ENCODE measurements around the gene SLC2A5. TPM values are rescaled to one million over a fixed set of nuclear protein-coding genes. Genes with fewer than 3 reads are reported as not detected.
A peak's percentile ranks its signal among the peaks of the same experiment; 100 is the strongest.

Gene SLC2A5
- total and polyA plus RNA-seq, 7 donors: 1.4 to 9.1 (median 4.9) TPM

DNA sequence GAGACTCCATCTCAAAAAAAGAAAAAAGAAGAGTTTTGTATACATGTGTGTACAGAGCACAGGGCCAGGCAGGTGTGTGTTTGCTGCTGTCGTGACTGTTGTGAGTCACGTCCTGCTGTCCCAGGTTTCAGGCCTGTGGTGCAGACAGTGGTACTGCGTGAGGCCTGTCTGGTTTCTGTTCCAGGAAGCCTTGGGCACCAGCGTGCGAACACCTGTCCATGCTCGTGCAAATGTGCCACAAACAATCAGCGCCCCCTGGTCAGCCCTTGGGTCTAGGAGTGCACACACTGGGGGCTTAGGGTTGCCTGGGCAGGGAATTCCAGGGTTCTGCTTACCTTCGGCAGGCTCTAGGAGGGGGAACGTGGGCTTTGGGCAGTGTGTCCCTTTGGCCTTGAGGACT, 42.5 kb upstream of the SLC2A5 start:
- H3K27me3 ChIP-seq: no peaks in the 10 kb centered on the region
- H3K4me3 ChIP-seq: no peak overlapping the region
- WGBS, 2 donors: 89 to 91% methylated on average over 9 of the region's 9 CpGs
- peaks cover 0 to 7% (median 3%) of the 10 kb centered on the region in 4 donors for H3K4me1 ChIP-seq
- H3K36me3 ChIP-seq: peaks cover 0 to 4% (median 0%) of the 10 kb centered on the region in 4 donors
- H3K9me3 ChIP-seq: no peaks in the 10 kb centered on the region
- TF ChIP-seq, protein P1, sequence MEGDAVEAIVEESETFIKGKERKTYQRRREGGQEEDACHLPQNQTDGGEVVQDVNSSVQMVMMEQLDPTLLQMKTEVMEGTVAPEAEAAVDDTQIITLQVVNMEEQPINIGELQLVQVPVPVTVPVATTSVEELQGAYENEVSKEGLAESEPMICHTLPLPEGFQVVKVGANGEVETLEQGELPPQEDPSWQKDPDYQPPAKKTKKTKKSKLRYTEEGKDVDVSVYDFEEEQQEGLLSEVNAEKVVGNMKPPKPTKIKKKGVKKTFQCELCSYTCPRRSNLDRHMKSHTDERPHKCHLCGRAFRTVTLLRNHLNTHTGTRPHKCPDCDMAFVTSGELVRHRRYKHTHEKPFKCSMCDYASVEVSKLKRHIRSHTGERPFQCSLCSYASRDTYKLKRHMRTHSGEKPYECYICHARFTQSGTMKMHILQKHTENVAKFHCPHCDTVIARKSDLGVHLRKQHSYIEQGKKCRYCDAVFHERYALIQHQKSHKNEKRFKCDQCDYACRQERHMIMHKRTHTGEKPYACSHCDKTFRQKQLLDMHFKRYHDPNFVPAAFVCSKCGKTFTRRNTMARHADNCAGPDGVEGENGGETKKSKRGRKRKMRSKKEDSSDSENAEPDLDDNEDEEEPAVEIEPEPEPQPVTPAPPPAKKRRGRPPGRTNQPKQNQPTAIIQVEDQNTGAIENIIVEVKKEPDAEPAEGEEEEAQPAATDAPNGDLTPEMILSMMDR (IDR thresholded peaks at IDR 0.05): no peak
- H3K27ac ChIP-seq: no peak overlapping the region
- intact Hi-C loops (cut with DNase I): loop anchor here (2.0 to 5.0 kb wide), 2 partner anchors 70 to 85 kb away; no protein-coding TSS in a partner anchor
- peak; percentile 60 for DNase-seq

DNA sequence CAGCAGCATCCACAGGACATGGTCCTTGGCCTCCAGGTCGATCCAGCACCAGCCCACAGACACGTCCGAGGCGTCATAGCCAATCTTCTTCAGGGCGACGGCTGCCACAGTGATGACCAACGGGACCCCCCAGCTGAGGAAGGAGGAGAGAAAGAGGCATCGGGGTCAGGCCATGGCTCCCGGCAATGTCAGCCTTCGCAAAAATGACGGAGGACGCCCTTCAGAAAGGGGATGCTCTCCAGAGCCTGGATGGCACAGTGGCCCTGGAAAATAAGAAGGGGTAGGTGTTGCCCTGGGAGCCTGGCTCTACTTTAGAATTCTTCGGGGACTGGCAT, 41.9 kb upstream of the SLC2A5 start:
- H3K4me3 ChIP-seq: no peak overlapping the region
- peaks cover 0 to 4% (median 0%) of the 10 kb centered on the region in 4 donors for H3K36me3 ChIP-seq
- WGBS, 2 donors: 93 to 94% methylated on average over 13 of the region's 13 CpGs
- no peak overlapping the region for H3K27ac ChIP-seq
- no peak for DNase-seq
- H3K9me3 ChIP-seq: no peaks in the 10 kb centered on the region
- intact Hi-C loops (cut with DNase I): loop anchor here (2.0 to 5.0 kb wide), 2 partner anchors 71 to 85 kb away; no protein-coding TSS in a partner anchor
- no peaks in the 10 kb centered on the region for H3K27me3 ChIP-seq
- H3K4me1 ChIP-seq: peaks cover 0 to 9% (median 3%) of the 10 kb centered on the region in 4 donors
- no peak for TF ChIP-seq POLR2AphosphoS5 (IDR thresholded peaks at IDR 0.05)
- TF ChIP-seq EP300 (IDR thresholded peaks at IDR 0.05): no peak
- no peak for TF ChIP-seq POLR2A (IDR thresholded peaks at IDR 0.05)
- TF ChIP-seq, protein P1 (IDR thresholded peaks at IDR 0.05): no peak

DNA sequence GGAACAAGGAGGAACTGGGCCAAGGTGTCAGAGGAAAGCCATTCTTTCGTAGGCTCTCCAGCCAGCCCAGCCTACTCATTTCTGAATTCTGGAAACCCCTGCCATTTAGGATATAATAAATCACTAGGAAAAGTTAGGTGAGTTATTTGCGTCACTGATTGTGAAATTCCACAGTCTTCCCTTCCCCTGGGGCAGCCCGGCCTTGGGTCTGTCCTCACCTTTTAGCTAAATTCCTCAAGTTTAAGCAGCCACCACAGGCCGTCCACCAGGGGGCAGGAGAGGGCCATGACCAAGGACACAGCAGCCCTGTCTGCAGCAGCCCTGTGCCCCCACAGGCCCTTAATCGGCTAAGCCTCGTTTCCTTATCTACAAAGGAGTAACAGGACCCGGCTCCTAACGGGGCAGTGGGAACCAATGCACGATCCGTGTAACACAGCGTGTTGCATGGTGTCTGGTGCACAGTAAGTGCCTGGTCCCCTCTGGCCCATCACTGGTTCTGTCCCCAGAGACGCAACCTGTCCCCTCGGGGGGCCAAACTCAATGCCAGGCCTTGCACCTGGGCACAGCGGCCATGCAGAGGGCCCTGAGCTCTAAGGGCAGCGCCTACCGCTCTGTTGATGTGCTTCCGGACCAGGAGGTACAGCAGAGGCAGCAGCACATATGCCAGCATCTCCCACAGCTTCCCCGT, 41.4 kb upstream of the SLC2A5 start:
- Histone ChIP-seq H3K4me3 (no peak overlapping the region), H3K9me3 (no peaks in the 10 kb centered on the region), H3K4me1 (peaks cover 0 to 9% (median 3%) of the 10 kb centered on the region in 4 donors), H3K27me3 (no peaks in the 10 kb centered on the region), H3K27ac (no peak overlapping the region), H3K36me3 (peaks cover 0 to 4% (median 0%) of the 10 kb centered on the region in 4 donors)
- WGBS, 2 donors: 45 to 48% methylated on average over 18 of the region's 18 CpGs
- DNase-seq: peak; percentile 93
- intact Hi-C loops (cut with DNase I): loop anchor here (2.0 to 5.0 kb wide), 2 partner anchors 71 to 86 kb away; no protein-coding TSS in a partner anchor
- TF ChIP-seq, protein P1 (IDR thresholded peaks at IDR 0.05): peak; percentile 82 to 97 (median 88)
- TF ChIP-seq POLR2A (IDR thresholded peaks at IDR 0.05) (no peak), POLR2AphosphoS5 (IDR thresholded peaks at IDR 0.05) (peak in 1 of 4 donors; percentile 50), EP300 (IDR thresholded peaks at IDR 0.05) (no peak)

DNA sequence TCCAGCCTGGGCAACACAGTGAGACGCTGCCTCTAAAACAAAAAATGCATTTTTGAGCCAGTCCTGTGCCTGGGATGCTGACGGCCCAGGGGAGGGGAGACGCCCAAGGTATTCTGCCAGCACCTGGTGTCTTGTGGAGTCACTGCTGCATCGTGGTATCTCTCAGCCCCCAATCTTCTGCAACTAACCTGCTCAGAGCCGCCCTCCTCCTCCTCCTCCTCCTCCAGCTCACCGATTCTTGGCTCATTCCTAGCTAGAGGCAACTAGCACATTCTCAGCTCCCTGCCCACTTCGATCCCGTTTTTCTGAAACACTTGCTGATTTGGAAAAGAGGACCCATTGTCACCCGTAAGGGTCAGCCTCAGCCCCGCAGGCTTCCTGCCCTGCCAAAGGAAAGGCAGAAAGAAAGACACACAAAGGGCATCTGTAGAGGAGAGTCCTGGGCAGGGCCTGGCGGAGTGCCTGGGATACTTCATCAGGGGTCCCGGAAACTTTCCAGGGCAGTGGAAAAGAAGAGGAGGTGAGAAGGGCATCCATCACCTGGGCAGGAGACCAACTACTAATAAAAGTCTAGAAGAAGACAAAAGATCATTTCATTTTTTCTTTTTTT, 38.7 kb upstream of the SLC2A5 start:
- peak; percentile 48 for DNase-seq
- TF ChIP-seq POLR2A (IDR thresholded peaks at IDR 0.05) (no peak), POLR2AphosphoS5 (IDR thresholded peaks at IDR 0.05) (no peak), EP300 (IDR thresholded peaks at IDR 0.05) (no peak)
- TF ChIP-seq, protein P1 (IDR thresholded peaks at IDR 0.05): no peak

More for the DNA sequence above, 38.7 kb upstream of the SLC2A5 start:
- no peak overlapping the region for H3K4me3 ChIP-seq
- WGBS, 2 donors: 94% methylated on average over 12 of the region's 12 CpGs
- H3K9me3 ChIP-seq: no peaks in the 10 kb centered on the region
- H3K4me1 ChIP-seq: peaks cover 0 to 9% (median 3%) of the 10 kb centered on the region in 4 donors
- peaks cover 4 to 25% (median 12%) of the 10 kb centered on the region in 4 donors for H3K36me3 ChIP-seq
- H3K27ac ChIP-seq: no peak overlapping the region
- H3K27me3 ChIP-seq: no peaks in the 10 kb centered on the region
- intact Hi-C loops (cut with DNase I): no loop called here

Data from sigmoid colon (tissue), 7 donors.